Osteocyte (in vitro differentiated cells): ENCODE results near the gene CCSER2. TPM values are rescaled to one million over a fixed set of nuclear protein-coding genes. Genes with fewer than 3 reads are reported as not detected.

ENCODE experiments used
- DNase-seq: peaks from one replicate; pipeline ENCODE4 v3.0.0; 2021; ENCODE audit warnings: mixed read lengths; ENCODE audit not compliant: unreplicated experiment; ENCODE audit errors: extremely low spot score
- H3K27ac Mint-ChIP-seq: one replicate; pipeline ENCODE4 v1.8.0; 2021; ENCODE audit warnings: mild to moderate bottlenecking, mixed read lengths; ENCODE audit not compliant: unreplicated experiment
- H3K27me3 Mint-ChIP-seq: one replicate; pipeline ENCODE4 v1.8.0; 2021; ENCODE audit warnings: mixed read lengths; ENCODE audit not compliant: unreplicated experiment
- H3K36me3 Mint-ChIP-seq: one replicate; pipeline ENCODE4 v1.8.0; 2021; ENCODE audit warnings: mixed read lengths; ENCODE audit not compliant: unreplicated experiment
- H3K4me1 Mint-ChIP-seq: one replicate; pipeline ENCODE4 v1.8.0; 2021; ENCODE audit warnings: mixed read lengths; ENCODE audit not compliant: unreplicated experiment
- H3K4me3 Mint-ChIP-seq: one replicate; pipeline ENCODE4 v1.8.0; 2021; ENCODE audit warnings: mild to moderate bottlenecking, moderate library complexity, mixed read lengths; ENCODE audit not compliant: unreplicated experiment
- H3K9me3 Mint-ChIP-seq: one replicate; pipeline ENCODE4 v1.8.0; 2021; ENCODE audit warnings: mixed read lengths; ENCODE audit not compliant: unreplicated experiment
- total RNA-seq: library from RNA; stranded (reverse); gene quantifications from 2 replicates; pipeline ENCODE4 v1.2.1, GENCODE V29; 2021
- TF ChIP-seq, protein P1 (sequence below): fragments of 200-600 bp; sonication (generic); IDR thresholded peaks from 2 replicates; pipeline ENCODE4 v1.5.0; 2021; ENCODE audit warnings: antibody characterized with exemption, mild to moderate bottlenecking, moderate library complexity

The CCSER2 gene
- total RNA-seq, 1 donor from 2014 or later, result 70.3 TPM

DNA sequence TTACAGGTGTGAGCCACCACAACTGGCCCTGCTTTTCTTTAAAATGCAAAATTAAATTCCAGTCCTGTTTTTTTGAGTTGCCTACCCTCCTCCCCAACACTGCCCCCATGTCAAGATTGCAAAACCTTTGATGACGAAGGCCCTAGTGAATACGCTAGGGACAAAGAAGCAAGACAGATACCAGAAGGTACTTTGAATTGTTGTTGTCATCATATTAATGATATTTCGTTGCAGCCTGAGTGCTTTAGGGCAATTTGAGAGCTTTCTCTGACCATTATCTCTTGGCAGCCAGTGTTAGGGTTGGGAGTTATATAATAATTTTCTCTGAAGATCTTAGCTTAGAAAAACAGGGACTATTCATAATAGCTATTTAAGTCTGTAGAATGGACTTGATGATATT, 7.1 kb downstream of the CCSER2 start:
- no peak overlapping the region for H3K4me3 Mint-ChIP-seq
- peaks cover 30% of the 10 kb centered on the region for H3K4me1 Mint-ChIP-seq
- H3K36me3 Mint-ChIP-seq, result no peaks in the 10 kb centered on the region
- H3K9me3 Mint-ChIP-seq, result no peaks in the 10 kb centered on the region
- H3K27me3 Mint-ChIP-seq, result no peaks in the 10 kb centered on the region
- no peak for DNase-seq
- no peak overlapping the region for H3K27ac Mint-ChIP-seq
- TF ChIP-seq, protein P1, sequence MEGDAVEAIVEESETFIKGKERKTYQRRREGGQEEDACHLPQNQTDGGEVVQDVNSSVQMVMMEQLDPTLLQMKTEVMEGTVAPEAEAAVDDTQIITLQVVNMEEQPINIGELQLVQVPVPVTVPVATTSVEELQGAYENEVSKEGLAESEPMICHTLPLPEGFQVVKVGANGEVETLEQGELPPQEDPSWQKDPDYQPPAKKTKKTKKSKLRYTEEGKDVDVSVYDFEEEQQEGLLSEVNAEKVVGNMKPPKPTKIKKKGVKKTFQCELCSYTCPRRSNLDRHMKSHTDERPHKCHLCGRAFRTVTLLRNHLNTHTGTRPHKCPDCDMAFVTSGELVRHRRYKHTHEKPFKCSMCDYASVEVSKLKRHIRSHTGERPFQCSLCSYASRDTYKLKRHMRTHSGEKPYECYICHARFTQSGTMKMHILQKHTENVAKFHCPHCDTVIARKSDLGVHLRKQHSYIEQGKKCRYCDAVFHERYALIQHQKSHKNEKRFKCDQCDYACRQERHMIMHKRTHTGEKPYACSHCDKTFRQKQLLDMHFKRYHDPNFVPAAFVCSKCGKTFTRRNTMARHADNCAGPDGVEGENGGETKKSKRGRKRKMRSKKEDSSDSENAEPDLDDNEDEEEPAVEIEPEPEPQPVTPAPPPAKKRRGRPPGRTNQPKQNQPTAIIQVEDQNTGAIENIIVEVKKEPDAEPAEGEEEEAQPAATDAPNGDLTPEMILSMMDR, result no peak

DNA sequence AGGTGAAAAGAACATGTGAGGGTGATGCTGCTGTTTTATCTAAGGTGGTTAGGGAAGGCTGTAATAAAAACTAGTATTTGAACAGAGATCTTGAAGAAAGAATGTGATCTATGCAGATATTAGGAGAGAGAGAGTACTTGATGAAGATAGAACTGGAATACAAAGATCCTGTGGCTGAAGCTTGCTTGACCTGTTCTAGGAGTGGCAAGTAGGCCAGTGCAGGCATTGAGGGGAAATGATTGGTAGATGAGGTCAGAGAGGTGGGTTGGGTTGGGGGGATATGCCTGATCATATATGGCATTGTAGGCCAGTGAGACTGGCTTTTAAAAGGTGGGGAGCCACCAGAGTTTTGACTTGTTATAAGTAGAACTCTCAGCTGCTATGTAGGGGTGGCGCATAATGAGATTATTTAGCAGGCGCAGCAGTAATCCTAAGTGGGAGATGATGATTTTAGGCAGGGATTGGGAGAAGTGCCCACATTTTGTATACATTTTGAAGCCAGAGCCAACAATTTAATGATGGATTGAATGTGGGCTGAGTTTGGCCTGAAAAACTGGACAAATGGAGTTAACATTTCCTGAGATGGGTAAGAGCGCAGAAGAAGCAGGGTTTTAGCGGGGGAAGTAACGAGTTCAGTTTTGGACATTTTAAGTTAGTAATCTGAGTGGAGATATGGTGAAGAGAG, 8.2 kb downstream of the CCSER2 start:
- peaks cover 3% of the 10 kb centered on the region for H3K36me3 Mint-ChIP-seq
- peaks cover 22% of the 10 kb centered on the region for H3K4me1 Mint-ChIP-seq
- H3K27me3 Mint-ChIP-seq, result no peaks in the 10 kb centered on the region
- DNase-seq, result no peak
- TF ChIP-seq, protein P1, result no peak
- no peaks in the 10 kb centered on the region for H3K9me3 Mint-ChIP-seq
- no peak overlapping the region for H3K27ac Mint-ChIP-seq
- no peak overlapping the region for H3K4me3 Mint-ChIP-seq

DNA sequence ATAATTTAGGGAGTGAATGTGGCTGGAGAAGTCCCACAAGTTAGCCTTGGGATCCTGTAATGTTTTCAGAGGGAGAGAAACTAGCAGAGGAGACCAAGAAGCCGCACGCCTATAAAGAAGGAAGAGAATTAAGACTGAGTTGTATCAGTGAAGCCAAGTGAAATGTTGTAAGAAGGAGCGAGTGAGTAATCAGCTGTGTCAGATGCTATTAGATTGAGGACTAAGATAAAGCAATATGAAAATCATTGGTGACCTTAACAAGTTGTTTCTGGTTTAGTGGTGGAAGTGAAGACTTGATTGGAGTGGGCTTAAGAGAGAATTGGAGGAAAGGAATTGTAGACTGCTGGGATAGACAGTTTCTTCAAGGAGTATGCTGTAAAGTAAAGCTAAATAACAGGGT, 8.8 kb downstream of the CCSER2 start:
- no peaks in the 10 kb centered on the region for H3K27me3 Mint-ChIP-seq
- no peaks in the 10 kb centered on the region for H3K9me3 Mint-ChIP-seq
- DNase-seq, result no peak
- no peak overlapping the region for H3K4me3 Mint-ChIP-seq
- TF ChIP-seq, protein P1, result no peak
- H3K27ac Mint-ChIP-seq, result no peak overlapping the region
- peaks cover 19% of the 10 kb centered on the region for H3K4me1 Mint-ChIP-seq
- H3K36me3 Mint-ChIP-seq, result peaks cover 4% of the 10 kb centered on the region

DNA sequence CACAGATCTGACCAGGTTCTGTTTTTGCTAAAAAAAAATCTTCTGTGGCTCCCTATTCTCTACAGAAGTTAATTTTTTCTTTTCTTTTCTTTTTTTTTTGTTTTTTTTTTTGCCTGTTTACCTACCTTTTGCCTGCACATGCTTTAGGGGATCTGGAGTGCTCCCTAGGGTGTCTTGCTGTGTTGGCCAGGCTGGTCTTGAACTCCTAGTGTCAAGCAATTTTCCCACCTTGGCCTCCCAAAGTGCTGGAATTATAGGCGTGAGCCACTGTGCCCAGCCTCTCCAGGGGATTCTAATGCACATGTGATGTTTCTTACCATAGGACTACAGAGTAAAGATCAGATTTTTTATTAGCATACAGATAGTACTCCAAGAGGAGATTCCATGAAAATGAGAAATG, 10.6 kb downstream of the CCSER2 start:
- Mint-ChIP-seq H3K36me3 (peaks cover 4% of the 10 kb centered on the region), H3K4me1 (peaks cover 19% of the 10 kb centered on the region), H3K4me3 (no peak overlapping the region), H3K27me3 (no peaks in the 10 kb centered on the region), H3K27ac (no peak overlapping the region), H3K9me3 (no peaks in the 10 kb centered on the region)
- DNase-seq, result no peak
- TF ChIP-seq, protein P1, result no peak

DNA sequence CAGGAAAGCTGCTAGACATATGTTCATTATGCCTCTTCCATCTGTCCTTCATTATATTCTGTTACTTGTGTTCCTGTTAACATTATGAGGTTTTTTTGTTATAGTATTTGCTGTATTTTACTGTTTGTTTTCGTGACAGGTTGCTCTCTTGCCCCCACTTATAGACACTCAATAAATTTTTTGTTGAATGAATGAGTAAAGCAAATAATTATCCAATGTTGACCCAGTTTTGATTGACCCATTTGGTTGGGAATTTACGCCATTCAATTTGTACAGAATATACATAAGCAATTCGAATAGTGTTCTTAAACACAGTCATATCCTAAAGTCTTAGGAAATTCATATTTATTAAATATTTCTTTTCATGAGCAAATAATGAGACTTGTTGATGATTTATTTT, 11.8 kb downstream of the CCSER2 start:
- Mint-ChIP-seq H3K27ac (no peak overlapping the region), H3K36me3 (peaks cover 4% of the 10 kb centered on the region), H3K4me3 (no peak overlapping the region), H3K9me3 (no peaks in the 10 kb centered on the region), H3K4me1 (peaks cover 19% of the 10 kb centered on the region), H3K27me3 (no peaks in the 10 kb centered on the region)
- DNase-seq, result no peak
- TF ChIP-seq, protein P1, result no peak
